Neural progenitor cell (in vitro differentiated cells): ENCODE measurements around the gene TSPAN14.

ENCODE experiments used
- EZH2 ChIP-seq: fragments of 200-600 bp; sonication (generic); IDR thresholded peaks from 2 replicates; pipeline ENCODE4 v1.6.1; 2017; ENCODE audit warnings: antibody characterized with exemption, mild to moderate bottlenecking, moderate library complexity
- EZH2phosphoT487 ChIP-seq: fragments of 200-600 bp; sonication (generic); IDR thresholded peaks from 2 replicates; pipeline ENCODE4 v1.6.1; 2017; ENCODE audit warnings: antibody characterized with exemption
- TF ChIP-seq, protein P1 (sequence below): fragments of 200-600 bp; sonication (generic); IDR thresholded peaks from 2 replicates; pipeline ENCODE4 v1.5.1; 2017; ENCODE audit warnings: antibody characterized with exemption, mild to moderate bottlenecking

DNA sequence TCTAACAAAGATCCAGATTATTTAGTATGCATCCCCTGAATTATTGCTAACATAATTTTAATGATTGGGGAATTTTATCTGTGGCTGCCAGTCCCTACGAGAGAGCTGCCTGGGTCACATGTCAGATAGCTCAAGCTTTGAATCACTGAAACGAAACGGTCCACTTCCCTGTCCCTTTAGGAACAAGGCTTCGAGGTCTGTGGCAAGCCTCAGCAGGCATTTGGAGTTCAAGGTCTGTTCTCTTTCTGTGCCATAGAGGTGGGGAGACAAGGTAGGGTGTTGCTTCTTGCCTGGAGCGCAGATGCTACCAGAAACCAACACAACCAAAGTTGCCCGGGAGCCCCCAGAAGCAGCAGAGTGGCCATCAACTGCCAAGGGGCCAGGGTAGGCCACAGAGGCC lies 69.7 kb downstream of the TSPAN14 start:
- TF ChIP-seq, protein P1, sequence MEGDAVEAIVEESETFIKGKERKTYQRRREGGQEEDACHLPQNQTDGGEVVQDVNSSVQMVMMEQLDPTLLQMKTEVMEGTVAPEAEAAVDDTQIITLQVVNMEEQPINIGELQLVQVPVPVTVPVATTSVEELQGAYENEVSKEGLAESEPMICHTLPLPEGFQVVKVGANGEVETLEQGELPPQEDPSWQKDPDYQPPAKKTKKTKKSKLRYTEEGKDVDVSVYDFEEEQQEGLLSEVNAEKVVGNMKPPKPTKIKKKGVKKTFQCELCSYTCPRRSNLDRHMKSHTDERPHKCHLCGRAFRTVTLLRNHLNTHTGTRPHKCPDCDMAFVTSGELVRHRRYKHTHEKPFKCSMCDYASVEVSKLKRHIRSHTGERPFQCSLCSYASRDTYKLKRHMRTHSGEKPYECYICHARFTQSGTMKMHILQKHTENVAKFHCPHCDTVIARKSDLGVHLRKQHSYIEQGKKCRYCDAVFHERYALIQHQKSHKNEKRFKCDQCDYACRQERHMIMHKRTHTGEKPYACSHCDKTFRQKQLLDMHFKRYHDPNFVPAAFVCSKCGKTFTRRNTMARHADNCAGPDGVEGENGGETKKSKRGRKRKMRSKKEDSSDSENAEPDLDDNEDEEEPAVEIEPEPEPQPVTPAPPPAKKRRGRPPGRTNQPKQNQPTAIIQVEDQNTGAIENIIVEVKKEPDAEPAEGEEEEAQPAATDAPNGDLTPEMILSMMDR, result no peak
- TF ChIP-seq EZH2 (no peak), EZH2phosphoT487 (no peak)
